Measurements from ENCODE around the gene S1PR2.
A peak's percentile ranks its signal among the peaks of the same experiment; 100 is the strongest.
"Not testable (repeated sequence)": the region's sequence is repeated elsewhere in the genome, so short reads cannot be mapped to it uniquely, and the experiment has no call there.

S1PR2 gene

DNA sequence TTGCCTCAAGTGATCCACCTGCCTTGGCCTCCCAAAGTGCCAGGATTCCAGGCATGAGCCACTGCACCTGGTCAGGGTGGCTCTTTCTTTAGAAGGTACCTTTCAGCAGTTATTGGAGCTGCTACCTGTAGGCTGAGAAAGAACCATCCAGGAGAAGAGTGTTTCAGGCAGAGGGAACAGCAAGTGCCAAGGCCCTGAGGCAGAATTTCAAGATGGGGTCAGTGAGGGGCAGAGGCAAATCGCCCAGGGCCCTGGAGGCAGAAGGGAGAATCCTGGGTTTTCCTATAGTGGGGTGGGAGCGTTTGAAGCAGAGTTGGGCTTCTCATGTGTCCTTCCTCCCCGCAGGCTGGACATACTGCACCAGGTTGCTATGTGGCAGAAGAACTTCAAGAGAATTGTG, 23.1 kb upstream of the S1PR2 start:
- no peak for DNase-seq (ENCODE audit: low read depth in 2 of 2)

DNA sequence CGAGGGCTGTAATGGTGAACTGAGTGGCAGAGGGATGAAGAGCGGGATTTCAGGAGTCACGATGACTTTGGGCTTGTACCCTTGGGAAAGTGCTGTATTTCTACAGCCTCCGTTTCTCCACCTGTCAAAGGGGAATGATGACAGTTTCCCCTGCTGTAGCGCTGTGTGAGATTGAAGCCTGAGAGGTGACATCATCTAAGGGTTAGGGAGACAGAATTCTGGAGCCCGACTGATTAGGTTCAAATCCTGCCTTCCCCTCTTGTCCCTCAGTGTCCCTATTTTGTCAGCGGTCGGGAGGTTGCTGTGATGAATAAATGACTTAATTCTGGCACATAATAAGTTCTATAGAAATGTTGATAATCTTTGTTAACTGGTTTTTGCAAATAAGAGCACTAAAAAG, 21.6 kb upstream of the S1PR2 start:
- no peak for DNase-seq (ENCODE audit: low read depth in 2 of 2)

DNA sequence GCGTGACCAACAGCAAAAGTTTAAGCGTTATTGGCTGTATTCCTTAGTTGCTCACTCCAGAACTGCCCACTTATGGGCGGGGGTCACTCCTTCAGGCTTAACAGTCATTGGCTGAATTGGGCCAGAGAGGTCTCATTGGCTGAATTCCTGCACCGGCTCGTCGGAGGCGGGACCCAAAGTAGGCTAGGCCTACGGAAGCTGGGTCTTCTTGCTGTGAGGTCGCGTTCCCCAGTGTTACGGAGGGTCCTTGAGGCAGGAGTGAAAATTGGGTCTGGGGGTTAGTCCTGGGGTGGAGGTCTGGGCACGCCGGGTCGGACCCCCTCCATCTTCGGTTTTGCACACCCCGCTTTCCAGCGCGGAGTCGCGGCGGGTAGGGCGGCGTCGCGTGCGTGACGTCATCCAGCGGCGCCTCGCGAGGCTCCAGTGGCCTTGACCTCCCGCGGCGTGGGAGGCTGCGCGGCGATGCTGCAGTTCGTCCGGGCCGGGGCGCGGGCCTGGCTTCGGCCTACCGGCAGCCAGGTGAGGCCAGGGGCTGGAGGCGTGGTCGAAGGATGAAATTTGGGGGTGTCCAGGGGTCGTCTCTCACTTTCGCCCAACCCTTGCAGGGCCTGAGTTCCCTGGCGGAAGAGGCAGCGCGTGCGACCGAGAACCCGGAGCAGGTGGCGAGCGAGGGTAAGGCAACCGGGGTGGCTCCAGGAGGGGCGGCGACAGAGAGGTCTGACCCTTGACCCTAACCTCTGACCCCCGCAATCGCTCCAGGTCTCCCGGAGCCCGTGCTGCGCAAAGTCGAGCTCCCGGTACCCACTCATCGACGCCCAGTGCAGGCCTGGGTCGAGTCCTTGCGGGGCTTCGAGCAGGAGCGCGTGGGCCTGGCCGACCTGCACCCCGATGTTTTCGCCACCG, 20.9 kb upstream of the S1PR2 start, which contains the start of gene MRPL4:
Gene MRPL4 (plus strand): TSS at position 423 of the 903 bp plus-strand sequence. CDS start 40 bp downstream, at position 463.
- peak; percentile 84 to 92 for DNase-seq (ENCODE audit: low read depth in 2 of 2)

DNA sequence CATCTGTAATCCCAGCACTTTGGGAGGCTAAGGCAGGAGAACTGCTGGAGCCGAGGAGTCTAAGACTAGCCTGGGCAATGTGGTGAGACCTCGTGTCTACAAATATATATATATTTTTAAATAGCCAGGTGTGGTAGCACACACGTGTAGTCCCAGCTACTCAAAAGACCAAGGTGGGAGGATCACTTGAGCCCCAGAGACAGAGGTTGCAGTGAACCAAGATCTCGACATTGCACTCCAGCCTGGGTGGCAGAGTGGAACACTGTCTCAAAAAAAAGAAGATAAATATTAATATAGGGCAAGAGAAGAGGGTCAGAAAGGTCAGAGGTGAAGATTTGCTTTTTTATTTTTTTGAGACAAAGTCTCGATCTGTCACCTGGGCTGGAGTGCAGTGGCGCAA, 15.4 kb upstream of the S1PR2 start:
- DNase-seq (ENCODE audit: low read depth in 2 of 2) = no peak

DNA sequence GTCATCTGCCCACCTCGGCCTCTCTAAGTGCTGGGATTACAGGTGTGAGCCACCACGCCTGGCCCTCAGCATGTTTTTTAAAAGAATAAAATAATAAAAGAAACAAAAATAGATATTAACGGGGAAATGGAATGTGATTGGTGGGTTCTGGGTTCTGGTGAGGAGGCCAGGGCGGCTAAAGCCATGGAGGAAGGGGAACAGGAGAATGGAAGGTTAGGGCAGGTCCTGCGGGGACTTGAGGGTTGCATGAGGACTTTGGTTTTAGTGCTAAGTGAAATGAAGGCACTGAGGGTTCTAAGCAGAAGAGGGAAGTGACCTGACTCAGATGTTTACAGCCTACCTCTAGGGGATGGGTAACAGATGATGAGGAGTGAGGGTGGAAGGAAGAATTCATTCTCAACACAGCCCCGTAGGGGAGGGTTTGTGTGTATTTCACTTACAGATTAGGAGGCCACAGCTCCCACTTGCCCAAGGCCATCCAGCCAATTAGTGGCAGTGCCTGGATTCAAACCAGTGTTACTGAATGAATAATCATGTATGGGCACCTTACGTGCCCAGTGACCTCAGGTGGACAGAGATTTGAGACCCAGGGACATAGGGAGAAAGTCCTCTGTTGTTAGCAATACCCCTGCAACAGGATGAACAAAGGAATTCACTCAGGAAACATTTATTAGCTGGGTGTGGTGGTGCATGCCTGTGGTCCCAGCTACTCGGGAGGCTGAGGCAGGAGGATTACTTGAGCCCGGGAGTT, 14.2 kb upstream of the S1PR2 start:
- no peak for DNase-seq (ENCODE audit: low read depth in 2 of 2)

DNA sequence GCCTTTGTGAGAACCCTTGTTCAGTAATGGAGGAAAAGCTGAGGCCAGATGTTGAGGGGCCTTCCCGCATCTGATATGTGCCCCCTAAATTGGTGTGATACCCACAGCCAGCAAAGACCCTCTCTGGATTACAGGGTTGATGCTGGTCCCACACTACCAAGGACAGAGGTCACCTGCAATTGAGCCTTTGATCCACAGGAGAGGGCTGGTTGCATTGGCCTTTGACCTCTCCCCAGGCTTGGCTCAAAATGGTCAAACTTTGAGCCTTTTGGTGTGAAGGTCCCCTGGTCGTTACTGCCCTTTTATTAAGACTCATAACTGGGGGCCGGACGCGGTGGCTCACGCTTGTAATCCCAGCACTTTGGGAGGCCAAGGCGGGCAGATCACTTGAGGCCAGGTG, 12.5 kb upstream of the S1PR2 start:
- no peak for DNase-seq (ENCODE audit: low read depth in 2 of 2)

DNA sequence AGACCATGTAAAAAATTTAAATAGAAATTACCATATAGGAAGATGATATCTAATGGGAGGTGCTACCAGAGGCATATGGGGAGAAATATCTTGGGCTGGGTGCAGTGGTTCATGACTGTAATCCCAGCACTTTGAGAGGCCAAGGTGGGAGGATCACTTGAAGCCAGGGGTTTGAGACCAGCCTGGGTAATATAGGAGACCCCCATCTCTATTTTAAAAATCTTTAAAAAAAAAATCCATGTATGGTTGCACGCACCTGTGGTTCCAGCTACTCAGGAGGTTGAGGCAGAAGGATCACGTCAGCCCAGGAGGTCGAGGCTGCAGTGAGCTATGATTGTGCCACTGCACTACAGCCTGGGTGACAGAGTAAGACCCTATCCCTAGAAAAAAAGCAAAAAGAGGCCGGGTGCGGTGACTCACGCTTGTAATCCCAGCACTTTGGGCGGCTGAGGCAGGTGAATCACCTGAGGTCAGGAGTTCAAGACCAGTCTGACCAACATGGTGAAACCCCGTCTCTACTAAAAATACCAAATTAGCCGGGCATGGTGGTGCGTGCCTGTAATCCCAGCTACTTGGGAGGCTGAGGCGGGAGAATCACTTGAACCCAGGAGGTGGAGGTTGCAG, 10.8 kb upstream of the S1PR2 start:
- DNase-seq (ENCODE audit: low read depth in 2 of 2) = not testable (repeated sequence)

DNA sequence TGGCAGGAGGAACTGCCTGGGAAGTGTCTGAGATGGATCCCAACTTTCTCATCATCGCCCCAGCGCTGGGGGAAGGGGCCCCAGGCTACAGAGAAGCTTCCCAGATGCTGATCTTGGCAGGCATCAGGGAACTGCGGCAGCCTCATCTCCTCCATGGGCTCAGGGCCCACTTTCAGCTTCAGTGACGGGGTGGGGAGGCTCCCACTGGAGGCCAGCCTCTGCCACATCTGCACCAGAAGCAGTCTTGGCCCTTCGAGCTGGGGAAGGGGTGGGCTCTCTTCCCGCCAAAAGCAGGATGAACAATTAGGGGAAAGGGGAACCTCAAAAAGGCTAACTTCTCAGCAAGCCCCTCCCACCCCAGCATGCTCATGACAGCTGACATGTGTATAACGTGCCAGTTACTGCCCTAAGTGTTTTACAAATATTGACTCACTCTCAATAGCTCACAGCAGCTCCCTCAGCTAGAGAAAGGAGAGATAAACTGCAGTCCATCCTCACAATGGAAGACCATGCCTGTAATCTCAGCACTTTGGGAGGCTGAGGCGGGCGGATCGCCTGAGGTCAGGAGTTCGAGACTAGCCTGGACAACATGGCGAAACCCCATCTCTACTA, 7.1 kb upstream of the S1PR2 start:
- no peak for DNase-seq (ENCODE audit: low read depth in 2 of 2)

DNA sequence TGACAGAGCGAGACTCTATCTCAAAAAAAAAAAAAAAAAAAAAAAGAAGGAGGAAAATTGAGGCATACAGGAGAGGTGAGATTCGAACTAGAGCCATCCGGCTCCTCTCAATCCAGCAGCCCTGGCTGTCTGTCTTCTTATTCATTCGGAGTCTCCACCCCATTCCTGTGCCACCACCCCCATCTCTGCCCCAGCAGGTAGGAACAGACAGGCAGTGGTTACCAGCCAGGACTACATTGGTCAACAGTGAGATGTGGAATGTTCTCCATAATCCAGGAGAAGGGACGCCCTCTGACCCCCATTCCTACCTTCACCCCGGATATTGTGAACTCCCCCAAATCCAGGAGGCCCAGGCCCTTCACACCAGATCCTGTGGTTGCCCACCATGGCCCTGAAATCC, 6.6 kb upstream of the S1PR2 start:
- no peak for DNase-seq (ENCODE audit: low read depth in 2 of 2)

DNA sequence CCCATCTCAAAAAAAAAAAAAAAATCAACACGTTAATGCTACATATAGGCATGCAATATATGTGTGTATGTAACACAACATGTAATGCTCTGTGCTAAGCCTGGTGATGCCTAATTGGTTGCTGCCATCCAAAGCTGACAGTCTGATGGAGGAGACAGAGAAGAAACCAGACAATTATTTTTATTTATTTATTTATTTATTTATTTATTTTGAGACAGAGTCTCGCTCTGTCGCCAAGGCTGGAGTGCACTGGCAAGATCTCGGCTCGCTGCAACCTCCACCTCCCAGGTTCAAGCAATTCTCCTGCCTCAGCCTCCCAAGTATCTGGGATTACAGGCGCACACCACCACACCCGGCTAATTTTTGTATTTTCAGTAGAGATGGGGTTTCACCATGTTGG, 4.3 kb upstream of the S1PR2 start:
- DNase-seq (ENCODE audit: low read depth in 2 of 2) = not testable (repeated sequence)

DNA sequence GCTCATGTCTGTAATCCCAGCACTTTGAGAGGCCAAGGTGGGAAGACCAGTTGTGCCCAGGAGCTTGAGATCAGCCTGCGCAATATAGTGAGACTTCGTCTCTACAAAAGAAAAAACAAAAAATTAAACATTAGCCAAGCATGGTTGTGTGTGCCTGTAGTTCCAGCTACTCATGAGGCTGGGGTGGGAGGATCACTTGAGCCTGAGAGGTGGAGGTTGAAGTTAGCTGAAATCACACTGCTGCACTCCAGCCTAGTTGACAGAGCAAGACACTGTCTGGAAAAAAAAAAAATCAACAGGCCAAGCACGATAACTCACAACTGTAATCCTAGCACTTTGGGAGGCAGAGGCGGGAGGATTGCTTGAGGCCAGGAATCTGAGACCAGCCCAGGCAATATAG, 3.9 kb upstream of the S1PR2 start:
- no peak for DNase-seq (ENCODE audit: low read depth in 2 of 2)

DNA sequence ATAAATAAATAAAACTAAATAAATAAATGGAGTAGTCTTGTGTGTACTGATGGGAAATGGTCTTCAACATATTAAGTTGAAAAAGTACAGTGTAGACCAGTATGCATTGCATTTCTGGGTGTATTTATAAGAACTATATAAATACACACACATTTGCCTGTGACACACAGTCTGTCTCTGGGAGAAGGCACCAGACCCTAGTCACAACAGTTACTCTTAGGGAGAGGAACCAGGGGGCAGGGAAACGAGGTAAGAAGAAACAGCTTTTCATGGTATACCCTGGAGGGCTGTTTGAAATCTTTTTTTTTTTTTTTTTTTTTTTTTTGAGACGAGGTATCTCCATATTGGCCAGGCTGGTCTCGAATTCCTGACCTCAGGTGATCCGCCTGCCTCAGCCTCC, 2.8 kb upstream of the S1PR2 start:
- DNase-seq (ENCODE audit: low read depth in 2 of 2) = no peak

DNA sequence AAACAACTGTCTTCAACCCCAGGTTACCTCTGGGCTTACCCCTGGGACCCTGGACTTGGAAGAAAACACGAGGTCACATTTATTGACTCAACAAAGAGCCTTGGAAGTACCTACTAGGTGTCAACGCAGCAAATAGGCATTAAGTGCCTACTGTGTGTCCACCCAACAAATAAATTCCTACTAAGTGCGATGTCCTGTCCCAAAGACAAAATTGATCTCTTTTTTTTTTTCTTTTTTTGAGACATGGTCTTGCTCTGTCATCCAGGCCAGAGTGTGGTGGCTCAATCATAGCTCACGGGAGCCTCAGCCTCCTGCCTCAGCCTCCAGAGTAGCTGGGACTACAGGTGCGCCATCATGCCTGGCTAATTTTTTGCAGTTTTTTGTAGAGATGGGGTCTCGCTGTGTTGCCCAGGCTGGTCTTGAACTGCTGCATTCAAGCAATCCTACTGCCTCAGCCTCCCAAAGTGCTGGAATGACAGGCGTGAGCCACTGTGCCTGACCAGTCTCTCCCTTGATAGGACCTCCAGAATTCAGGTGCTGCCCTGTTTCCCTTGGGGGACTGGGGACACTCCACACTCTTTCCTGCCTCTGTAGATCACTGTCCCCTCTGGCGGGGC, 589 bp upstream of the S1PR2 start:
- DNase-seq (ENCODE audit: low read depth in 2 of 2) = no peak

DNA sequence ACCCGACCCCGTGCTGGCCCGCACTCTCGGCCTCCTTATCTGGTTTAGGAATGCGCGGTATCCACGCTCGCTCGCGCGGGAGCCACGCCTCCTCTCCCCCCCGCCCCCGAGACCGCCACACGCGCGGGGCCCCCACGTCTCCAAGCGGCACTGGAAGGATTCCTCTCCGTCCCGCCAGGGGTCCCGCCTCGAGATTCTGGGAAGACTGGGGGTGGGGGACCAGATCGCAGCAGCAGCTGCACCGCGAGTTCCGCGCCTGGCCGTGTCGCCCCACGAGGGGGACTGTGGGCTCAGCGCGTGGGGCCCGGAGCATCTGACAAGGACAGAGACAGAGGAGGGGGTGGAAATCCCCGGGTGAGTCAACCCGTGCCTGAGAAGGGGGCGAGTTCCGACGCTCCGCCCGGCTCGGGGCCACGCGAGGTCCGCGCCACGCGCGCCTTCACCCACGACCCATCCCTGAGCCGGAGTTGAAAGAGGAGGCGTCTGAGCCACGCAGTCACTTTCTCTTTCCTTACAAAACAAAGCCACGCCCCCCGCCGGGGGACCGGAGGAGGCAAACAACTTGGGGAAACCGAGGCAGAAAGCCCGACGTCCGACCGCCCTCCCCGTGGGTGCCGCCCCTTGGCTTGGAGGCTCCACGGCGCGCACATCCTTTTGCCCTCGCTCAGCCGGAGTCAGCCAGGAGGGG, 814 bp downstream of the S1PR2 start:
- DNase-seq (ENCODE audit: low read depth in 2 of 2) = peak; percentile 30 to 45

DNA sequence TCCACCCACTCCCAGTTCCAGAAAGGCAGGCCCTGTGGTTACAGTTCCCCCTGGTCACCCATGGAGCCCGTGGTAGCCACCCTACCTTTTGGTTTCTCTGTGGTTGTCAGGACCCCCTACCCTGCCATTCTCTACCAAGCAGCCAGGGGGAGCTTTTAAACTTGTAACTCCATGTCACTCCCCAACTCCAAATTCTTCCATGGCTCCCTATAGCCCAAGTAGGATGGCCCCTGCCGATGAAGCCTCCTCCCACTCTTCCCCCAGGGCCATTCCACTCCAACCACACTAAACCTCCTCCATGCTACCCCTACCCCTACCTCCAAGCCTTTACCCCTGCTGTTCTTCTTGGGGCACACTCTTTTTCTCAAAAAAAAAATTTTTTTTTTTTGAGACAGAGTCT, 2.2 kb downstream of the S1PR2 start:
- no peak for DNase-seq (ENCODE audit: low read depth in 2 of 2)

DNA sequence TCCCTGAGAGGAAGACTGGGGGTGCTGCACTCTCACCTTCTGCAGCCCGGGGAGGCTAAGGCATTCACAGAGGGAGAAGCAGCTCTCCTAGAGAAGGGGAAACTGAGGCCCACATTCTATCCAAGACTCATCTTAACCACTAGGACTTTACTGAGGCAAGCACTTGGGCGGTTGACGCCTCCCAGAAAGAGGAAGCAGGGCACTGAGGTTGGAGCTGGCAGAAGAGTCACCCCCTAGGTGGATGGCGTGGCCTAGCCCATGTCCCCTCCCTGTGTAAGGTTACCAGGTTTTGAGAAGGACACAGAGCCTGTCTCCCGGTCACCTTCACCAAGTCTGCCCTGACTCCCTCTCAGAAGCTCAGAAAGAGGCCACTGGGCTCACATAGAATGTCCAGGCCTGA, 2.7 kb downstream of the S1PR2 start:
- no peak for DNase-seq (ENCODE audit: low read depth in 2 of 2)

DNA sequence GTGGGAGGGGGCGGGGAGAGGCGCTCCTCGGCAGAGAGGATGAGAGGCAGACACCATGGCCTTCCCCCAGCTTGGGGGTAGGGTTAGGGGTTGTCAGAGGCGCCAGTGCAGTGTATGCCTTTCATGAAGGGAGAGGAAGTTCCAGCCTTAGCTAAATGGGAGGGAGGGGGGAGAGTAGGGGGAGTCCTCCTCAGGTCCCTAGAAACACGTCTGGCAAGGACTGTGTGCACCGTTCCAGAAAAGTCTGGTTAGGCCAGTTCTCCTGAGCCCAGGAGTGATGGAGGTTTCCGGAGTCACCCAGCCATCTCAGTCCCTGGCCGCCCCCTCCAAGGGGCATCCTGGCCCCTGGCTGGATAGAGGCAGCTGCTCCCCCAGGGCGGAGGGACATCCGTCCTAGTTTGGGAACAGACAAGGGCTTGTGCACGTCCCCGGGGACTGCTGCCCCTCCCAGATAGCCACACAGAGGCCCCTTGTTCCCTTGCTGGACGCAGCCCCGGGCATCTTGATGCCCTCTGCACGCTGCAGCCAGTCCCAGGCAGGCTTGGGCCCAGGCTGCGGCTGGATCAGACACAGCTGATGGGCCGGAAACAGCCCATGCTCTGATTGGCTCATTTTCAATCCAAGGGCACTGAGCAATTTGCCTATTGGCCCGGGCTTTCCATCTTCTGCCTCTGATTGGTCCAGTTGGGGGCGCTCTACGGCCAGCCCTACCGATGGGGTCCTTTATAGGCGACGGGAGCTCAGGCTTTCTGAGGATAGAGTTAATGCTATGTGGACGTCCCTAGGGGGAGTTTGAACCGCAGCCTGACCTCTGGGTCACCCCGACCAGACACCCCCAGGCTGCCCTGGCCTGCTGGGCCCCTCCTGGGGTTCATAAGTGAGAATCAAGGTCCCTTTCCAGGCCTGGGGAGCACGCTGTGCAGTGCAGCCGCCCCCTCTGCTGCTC, 3.8 kb downstream of the S1PR2 start:
- DNase-seq (ENCODE audit: low read depth in 2 of 2) = no peak

DNA sequence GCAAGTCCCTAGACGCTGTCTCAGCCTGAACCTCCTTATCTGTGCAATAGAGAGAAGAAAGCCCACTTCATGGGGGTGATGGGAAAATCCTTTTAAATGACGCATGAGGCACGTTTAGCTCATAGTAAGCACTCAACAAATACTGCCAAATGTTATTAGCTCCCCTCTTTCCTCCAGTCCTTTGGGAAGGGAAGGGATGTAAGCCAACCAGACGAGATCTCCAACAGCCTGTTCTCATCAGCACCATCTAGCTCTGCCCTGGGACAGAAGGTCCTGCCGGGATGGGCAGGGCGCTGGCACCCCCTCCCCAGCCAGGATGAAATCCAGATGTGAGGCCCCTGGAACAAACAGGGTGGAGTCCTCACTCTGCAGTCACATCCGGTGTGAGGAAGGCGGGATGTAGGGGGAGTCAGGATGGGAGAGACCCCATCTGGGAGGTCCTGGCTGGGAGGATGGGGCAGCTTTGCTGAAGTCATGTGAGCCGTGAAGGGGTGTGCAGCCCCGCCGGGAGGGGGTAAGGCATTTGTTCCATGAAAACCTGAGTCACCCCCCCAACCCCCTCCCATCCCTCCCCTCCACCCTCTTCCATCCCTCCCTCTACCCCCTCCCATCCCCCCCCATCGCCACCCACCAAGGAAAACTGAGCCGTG, 4.6 kb downstream of the S1PR2 start:
- DNase-seq (ENCODE audit: low read depth in 2 of 2) = no peak

DNA sequence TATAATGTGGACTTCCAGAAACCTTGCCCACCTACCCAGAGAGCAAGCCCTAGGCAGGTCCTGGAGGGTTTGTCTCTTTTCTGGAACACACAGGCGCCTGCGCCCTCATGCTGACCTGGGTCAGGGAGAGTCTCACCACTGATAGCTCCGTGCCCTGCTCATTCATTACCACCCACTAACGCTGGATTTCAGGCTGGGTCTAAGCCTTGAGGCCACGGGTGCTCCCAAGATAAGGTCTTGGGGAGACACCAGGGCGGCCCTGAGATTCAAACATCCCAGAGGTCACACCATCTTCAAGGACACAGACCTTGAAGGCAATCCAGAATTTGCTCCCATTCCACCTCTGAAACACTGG, 5.1 kb downstream of the S1PR2 start:
- DNase-seq (ENCODE audit: low read depth in 2 of 2) = no peak

DNA sequence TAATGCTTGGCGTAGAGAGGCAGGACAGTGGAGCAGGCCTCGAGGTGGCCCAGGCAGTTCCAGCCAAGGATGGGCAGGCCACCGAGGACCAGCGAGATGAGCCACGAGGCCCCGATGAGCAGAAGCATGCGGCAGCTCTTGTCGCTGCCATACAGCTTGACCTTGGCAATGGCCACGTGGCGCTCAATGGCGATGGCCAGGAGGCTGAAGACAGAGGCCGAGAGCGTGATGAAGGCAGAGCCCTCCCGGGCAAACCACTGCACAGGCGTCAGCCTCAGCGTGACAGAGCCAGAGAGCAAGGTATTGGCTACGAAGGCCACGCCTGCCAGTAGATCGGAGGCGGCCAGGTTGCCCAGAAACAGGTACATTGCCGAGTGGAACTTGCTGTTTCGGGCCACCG, 6.8 kb downstream of the S1PR2 start:
- no peak for DNase-seq (ENCODE audit: low read depth in 2 of 2)
